ENCODE measurements around the gene RNF114. TPM values are rescaled to one million over a fixed set of nuclear protein-coding genes. Genes with fewer than 3 reads are reported as not detected.
"Not testable (repeated sequence)": the region's sequence is repeated elsewhere in the genome, so short reads cannot be mapped to it uniquely, and the experiment has no call there.

RNF114 gene, protein sequence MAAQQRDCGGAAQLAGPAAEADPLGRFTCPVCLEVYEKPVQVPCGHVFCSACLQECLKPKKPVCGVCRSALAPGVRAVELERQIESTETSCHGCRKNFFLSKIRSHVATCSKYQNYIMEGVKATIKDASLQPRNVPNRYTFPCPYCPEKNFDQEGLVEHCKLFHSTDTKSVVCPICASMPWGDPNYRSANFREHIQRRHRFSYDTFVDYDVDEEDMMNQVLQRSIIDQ
- 78.8 TPM for total RNA-seq

DNA sequence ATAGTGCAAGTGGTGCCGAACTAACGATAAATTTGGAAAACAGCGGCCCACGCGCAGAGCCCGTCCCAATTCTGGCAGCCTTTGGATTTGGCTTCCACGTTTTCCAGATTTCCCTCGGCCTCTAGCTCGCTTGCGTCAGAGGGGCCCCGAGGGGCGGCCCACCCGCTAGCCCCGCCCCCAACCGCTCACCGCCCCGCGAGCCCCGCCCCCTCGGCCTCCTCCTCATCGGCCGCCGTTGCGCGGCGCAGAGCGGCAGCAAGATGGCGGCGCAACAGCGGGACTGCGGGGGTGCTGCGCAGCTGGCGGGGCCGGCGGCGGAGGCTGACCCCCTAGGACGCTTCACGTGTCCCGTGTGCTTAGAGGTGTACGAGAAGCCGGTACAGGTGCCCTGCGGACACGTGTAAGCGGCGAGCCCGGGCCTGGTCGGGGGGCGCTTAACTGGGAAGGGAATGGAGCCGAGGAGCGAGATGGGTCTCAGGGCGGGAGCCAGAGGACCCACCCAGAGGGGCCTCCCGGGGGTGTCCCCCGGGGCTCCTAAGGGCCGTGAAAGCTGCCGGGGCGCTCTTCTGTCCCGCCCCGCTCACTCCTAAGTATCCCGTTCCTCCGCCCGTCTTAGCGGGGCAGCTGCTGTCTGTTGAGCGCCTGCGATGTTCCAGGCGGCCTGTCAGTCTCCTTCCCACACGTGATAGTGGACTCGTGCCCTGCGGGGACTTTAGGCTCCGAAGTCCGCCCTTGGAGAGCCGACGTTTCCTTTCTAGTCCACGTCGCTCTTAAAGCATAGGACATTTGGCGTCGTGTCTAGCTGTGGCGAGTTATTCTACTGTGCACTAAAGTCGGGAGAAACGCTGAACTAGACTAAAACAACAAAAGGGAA is at the start of gene RNF114:
RNF114 (plus strand) TSS at position 245 of the 874 bp plus-strand sequence; CDS start at position 261, 16 bp downstream.
- DNase-seq (ENCODE audit: low spot score) = peak; percentile 93

DNA sequence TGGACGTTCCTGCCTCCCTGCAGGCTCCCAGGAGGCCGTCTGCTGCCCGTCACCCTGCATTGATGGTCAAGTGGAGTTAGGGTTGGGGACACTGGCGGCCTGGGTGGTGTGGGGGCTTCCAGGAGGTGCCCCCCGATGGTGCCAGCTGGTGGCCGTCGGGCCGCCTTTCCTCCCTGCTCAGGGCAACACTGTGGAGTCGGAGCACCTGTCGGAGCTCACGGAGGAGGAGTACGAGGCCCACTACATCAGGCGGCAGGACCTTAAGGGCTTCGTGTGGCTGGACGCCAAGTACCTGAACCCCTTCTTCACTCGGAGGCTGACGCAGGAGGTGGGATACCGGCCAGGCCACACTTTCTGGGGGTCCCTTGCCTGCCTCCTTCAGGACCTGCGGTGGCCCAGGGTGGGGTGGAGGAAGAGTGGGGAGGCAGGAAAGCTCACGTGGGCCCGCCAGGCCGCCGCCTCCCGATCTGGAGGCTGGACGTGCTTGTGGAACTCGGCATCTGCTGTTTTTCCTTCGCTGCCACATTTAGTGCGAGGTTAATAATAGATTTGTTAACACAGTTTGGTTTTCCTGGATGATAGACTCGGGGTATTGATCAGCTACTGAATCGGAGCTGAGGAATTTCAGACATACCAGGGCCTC is 49.5 kb upstream of the RNF114 start:
- DNase-seq (ENCODE audit: low spot score) = no peak

GRCh38 chr20:49887251-49888211 is 48.7 kb upstream of the RNF114 start:
- DNase-seq (ENCODE audit: low spot score) = no peak

DNA sequence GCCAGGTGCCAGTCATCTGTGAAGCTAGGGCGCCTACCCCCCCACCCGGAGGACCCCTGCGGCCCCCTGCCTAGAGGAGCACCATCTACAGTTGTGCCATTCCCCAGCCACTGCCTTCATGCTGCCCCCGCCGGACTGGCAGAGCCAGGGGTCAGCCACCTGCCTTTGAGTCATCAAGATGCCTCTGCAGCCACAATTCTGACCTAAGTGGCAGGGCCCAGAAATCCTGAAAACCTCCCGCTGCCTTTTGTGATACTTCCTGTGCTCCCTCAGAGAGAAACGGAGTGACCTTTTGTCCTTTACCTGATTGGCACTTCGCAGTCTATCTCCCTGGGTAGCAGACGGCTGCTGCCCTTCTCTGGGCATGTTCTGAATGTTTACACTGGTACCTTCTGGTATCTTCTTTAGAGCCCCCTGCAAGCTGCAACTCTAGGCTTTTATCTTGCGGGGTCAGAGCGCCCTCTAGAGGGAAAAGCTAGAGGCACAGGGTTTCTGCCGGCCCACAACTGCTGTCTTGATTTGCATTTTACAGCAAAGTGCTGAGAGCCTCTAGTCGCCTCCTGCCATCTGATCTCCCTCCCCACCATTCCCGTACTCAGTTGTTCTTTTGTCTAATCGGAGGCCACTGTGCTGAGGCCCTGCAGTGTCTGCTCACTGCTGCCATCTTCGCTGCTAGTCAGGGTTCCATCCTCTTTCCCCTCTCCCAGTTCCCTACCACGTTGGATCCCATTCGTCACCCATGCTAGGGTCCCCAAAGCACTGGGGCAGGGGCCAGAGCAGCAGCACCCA is 47.8 kb upstream of the RNF114 start:
- DNase-seq (ENCODE audit: low spot score) = peak; percentile 57

DNA sequence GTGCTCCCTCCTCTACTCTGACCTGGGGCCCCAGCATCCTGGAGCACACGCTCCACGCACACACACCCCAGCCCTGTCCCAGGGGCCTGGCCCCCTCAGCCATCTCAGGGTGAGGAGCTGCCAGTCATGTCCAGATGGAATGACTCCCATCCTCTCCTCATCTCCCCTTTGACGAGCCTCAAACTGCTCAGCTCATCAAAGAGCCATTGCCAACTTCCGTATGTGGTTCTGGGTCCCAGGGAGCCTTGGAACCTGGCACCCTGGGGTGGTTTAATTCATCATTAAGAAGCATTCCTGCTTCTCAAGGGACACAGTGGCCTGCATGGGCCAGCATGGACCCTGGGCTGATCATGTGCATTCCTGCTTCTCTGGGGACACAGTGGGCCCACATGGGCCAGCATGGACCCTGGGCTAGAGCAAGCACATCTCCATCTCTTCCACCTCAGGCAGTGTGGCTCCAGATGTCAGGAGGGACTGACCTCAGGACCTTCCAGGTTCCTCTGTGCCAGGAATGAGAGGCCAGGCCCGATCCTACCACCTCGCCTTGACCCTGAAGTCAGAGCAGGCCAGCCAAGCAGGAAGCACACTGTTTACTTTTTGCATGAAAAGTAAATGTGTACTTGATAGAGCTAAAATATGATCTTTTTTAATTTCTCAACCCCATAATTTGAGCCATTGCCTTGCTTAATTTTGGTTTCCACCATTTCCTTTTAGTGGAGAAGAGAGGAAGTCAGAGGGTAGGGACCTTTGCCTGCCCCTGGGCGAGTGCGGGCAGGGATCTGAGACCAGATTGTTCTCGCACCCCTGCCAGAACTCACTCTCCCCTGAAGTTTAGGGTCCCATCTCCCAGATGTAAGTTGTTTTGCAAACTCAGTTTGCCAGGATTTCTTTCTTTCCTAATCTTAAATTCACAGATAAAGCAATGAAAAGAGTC is 46.9 kb upstream of the RNF114 start:
- no peak for DNase-seq (ENCODE audit: low spot score)

- DNase-seq (ENCODE audit: low spot score) = no peak
These were observed 46.3 kb upstream of the RNF114 start for GRCh38 chr20:49889935-49890333.

GRCh38 chr20:49890471-49891361 is 45.5 kb upstream of the RNF114 start:
- no peak for DNase-seq (ENCODE audit: low spot score)

DNA sequence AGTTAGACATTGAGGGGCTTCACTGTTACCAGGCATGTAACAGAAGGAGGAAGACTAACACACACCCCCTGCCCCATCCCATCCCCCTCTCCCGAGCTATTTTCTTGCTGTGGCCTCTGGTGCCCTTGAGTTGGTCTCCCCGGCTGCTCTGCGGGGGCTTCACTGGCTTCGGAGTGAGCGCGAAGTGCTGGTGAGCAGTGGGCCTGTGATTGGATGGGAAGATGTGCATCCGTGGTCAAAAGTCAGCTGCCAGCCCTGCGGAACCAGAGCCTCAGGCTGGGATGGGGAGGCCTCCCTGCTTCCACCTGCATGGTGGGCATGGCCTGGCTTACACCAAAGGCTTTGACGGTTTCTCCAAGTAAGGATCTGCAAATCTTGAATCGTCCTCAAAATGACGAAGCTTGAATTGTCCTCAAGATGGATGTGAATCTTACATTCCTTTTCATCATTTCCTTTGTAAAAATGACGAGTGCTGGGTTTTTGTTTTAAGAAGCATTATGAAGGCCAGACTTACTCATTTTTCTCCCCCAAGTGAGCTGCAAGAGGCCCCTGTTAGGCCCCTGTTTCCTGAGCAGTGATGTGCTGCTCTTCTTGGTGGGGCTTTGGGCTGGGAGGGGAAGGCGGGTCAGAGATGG is 44.6 kb upstream of the RNF114 start:
- DNase-seq (ENCODE audit: low spot score) = no peak

DNA sequence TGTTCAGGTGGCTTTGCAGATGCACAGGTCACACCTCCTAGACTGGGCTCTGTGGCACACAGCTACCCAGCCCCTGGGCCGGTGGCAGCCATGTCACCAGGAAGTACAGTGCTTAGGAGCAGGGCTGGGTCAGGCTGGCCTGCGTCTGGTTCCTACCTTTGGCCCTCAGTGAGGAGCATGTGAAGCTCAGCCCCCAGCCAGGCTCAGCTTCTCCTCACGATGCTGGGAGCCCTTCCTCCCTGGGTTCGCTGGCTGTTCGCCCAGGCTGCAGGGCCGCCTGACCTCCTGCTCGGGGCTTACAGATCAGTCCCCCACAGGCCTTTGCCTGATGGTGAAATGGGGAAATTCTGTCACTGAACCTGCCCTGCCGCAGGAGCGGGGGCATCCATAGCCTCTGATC is 43.9 kb upstream of the RNF114 start:
- DNase-seq (ENCODE audit: low spot score) = no peak

DNA sequence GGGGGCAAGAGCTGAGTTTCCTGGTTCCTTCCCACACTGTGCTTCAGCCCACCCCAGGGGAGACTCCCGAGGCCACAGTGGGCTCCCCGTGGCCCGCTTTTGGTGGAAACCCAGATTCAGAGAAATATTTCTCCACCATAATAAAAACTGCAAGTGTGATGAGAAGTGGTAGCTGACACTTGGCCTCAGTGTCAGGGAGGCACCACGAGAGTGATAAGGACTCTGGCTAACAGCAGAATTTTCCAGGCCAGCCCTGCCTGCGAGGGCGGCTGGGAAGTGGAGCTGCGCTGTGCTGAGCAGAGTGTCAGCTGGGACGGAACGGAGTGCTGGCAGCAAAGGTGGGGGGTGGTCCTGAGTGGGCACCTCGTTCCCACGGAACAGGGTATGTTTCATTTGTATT is 43.4 kb upstream of the RNF114 start:
- DNase-seq (ENCODE audit: low spot score) = no peak

- no peak for DNase-seq (ENCODE audit: low spot score)
These were observed 42.7 kb upstream of the RNF114 start for GRCh38 chr20:49893242-49894072.

DNA sequence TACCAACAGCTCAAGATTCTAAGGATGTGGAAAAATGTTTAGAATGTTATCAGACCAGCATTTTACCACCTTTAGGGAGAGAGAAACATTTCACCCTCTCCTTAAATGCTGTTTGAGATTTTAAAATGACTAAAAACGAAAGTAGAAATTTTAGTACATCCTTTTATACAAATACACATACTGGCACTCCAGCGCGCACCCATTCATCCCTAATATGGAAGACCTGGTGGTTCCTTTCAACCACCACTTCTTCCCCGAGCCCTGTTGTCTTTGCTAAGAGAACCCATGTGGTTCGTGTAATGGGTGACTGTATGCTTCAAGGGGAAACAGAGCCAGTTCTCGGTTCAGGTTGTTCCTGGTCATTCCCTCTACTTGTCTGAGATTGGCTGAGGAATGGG is 42.1 kb upstream of the RNF114 start:
- DNase-seq (ENCODE audit: low spot score) = no peak

- not testable (repeated sequence) for DNase-seq (ENCODE audit: low spot score)
These were observed 40.6 kb upstream of the RNF114 start for GRCh38 chr20:49895474-49896093.

DNA sequence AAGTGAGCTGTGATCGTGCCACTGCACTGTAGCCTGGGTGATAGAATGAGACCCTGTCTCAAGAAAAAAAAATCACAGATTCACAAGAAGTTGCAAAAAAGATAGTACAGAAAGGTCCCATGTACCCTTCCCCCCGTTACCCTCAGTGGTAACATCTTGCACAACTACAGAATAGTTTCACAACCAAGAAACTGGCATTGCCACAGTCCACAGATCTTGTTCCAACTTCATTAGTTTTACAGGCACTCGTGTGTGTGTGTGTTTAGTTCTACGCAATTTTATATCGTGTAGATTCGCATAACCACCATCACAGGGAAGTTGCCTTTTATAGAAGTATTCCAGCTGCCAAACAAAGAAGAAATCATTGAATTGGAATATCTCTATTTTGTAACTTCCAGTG is 40.0 kb upstream of the RNF114 start:
- no peak for DNase-seq (ENCODE audit: low spot score)

- DNase-seq (ENCODE audit: low spot score) = no peak
These were observed 36.4 kb upstream of the RNF114 start for GRCh38 chr20:49899541-49900383.

GRCh38 chr20:49901588-49901987 is 34.6 kb upstream of the RNF114 start:
- DNase-seq (ENCODE audit: low spot score) = no peak
